Smooth muscle cell (in vitro differentiated cells): ENCODE results near the gene TLX1. TPM values are rescaled to one million over a fixed set of nuclear protein-coding genes. Genes with fewer than 3 reads are reported as not detected.

ENCODE experiments used
- DNase-seq: peaks from one replicate; lab custom pipeline; 2025; ENCODE audit not compliant: unreplicated experiment; lab: John Stamatoyannopoulos, UW
- H2AFZ ChIP-seq: fragments of 200-600 bp; sonication (generic); 2 replicates; pipeline ENCODE4 v1.6.0; 2016; ENCODE audit warnings: antibody characterized with exemption, low read depth, mild to moderate bottlenecking
- H3F3A ChIP-seq: fragments of 200-600 bp; sonication (generic); 2 replicates; pipeline ENCODE4 v1.6.0; 2017; ENCODE audit warnings: antibody characterized with exemption, low read depth
- H3K27ac ChIP-seq: fragments of 200-600 bp; sonication (generic); 2 replicates; pipeline ENCODE4 v1.5.1; 2016; ENCODE audit warnings: low read depth, mild to moderate bottlenecking
- H3K27me3 ChIP-seq: fragments of 200-600 bp; sonication (generic); 2 replicates; pipeline ENCODE4 v1.6.1; 2016; ENCODE audit warnings: low read depth, mild to moderate bottlenecking
- H3K36me3 ChIP-seq: fragments of 200-600 bp; sonication (generic); 2 replicates; pipeline ENCODE4 v1.5.1; 2016; ENCODE audit warnings: low read depth
- H3K4me1 ChIP-seq: fragments of 200-600 bp; sonication (generic); 2 replicates; pipeline ENCODE4 v1.5.1; 2016; ENCODE audit warnings: low read depth
- H3K4me2 ChIP-seq: fragments of 200-600 bp; sonication (generic); 2 replicates; pipeline ENCODE4 v1.6.0; 2016; ENCODE audit warnings: mild to moderate bottlenecking
- H3K4me3 ChIP-seq: fragments of 200-600 bp; sonication (generic); 2 replicates; pipeline ENCODE4 v1.5.1; 2016; ENCODE audit warnings: mild to moderate bottlenecking
- H3K79me2 ChIP-seq: fragments of 200-600 bp; sonication (generic); 2 replicates; pipeline ENCODE4 v1.6.0; 2016; ENCODE audit warnings: low read depth, mild to moderate bottlenecking
- H3K9ac ChIP-seq: fragments of 200-600 bp; sonication (generic); 2 replicates; pipeline ENCODE4 v1.6.0; 2016; ENCODE audit warnings: low read depth
- H3K9me3 ChIP-seq: fragments of 200-600 bp; sonication (generic); replicated peaks from 2 replicates; pipeline ENCODE4 v1.5.1; 2016; ENCODE audit warnings: low read depth
- H4K20me1 ChIP-seq: fragments of 200-600 bp; sonication (generic); 2 replicates; pipeline ENCODE4 v1.6.0; 2016; ENCODE audit warnings: low read depth
- WGBS: methylation state at CpG from one replicate; pipeline ENCODE4 v1.1.7; 2016; ENCODE audit warnings: low lambda C conversion rate; 5-methylcytosine and 5-hydroxymethylcytosine counted together
- polyA plus RNA-seq: library from polyadenylated mRNA; unstranded; fragments of >200 nt; fragmentation: Nextera tagmentation; extraction: Ambion mirVana; gene quantifications from 2 replicates; pipeline ENCODE4 v1.2.1, GENCODE V29; 2016
- total RNA-seq: library from RNA; depleted of rRNA; stranded (reverse); fragments of >200 nt; gene quantifications from 2 replicates; pipeline ENCODE4 v1.2.3, GENCODE V29; 2014
- TF ChIP-seq, protein P1 (sequence below): fragments of 200-600 bp; sonication (generic); IDR thresholded peaks from 2 replicates; pipeline ENCODE4 v1.5.1; 2017; ENCODE audit warnings: borderline replicate concordance, mild to moderate bottlenecking, antibody characterized with exemption; ENCODE audit not compliant: insufficient read depth, poor library complexity, severe bottlenecking

Gene TLX1
- total and polyA plus RNA-seq, 2 experiments from 2014 or later: not detected

DNA sequence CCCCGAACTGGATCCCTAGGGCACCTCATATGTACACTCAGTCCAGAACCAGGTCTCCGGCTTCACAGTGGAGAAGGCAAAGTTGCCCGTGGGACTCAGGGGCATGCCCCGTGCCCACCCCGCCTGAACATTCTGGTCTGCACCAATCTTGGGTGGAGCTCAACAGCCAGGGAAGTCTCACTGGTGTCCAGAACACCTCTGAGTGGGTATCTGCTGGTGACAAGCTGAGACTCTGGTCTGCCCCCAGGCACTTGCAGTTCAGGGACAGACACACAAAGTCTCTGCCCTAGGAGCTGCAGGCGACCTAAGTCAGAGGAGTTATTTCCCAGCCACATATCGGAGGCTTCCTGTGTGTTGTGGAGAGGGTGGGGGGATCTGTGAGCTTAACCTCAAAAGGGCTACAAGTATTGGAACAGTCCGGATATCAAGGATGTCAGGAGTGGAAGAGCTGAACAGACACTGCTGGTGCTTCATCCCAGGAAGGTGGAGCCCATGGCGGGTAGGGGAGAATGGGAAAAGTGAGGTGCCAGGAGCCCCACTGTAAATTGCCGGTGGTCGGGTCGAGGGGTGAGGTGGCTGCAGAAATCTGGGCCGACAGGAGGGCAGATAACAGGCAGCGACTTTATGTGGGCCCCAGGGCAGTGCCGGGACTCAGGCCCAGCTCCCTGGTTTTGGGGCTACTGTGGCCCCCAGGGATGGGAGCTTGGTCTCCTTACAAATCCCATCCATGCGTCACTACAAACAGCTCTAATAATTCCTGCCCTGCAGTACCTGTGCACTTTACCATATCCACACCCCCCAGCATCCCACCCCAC lies 8.6 kb upstream of the TLX1 start:
- WGBS: 69% methylated on average over 14 of the region's 16 CpGs
- no peak overlapping the region for H3K4me2 ChIP-seq
- H3K79me2 ChIP-seq: no peaks in the 10 kb centered on the region
- TF ChIP-seq, protein P1, sequence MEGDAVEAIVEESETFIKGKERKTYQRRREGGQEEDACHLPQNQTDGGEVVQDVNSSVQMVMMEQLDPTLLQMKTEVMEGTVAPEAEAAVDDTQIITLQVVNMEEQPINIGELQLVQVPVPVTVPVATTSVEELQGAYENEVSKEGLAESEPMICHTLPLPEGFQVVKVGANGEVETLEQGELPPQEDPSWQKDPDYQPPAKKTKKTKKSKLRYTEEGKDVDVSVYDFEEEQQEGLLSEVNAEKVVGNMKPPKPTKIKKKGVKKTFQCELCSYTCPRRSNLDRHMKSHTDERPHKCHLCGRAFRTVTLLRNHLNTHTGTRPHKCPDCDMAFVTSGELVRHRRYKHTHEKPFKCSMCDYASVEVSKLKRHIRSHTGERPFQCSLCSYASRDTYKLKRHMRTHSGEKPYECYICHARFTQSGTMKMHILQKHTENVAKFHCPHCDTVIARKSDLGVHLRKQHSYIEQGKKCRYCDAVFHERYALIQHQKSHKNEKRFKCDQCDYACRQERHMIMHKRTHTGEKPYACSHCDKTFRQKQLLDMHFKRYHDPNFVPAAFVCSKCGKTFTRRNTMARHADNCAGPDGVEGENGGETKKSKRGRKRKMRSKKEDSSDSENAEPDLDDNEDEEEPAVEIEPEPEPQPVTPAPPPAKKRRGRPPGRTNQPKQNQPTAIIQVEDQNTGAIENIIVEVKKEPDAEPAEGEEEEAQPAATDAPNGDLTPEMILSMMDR: no peak
- H3K27me3 ChIP-seq: peaks cover 100% of the 10 kb centered on the region
- peaks cover 14% of the 10 kb centered on the region for H3K4me1 ChIP-seq
- H3K9me3 ChIP-seq: no peaks in the 10 kb centered on the region
- H3F3A ChIP-seq: no peaks in the 10 kb centered on the region
- no peaks in the 10 kb centered on the region for H4K20me1 ChIP-seq
- no peak overlapping the region for H3K9ac ChIP-seq
- no peaks in the 10 kb centered on the region for H3K36me3 ChIP-seq
- no peak overlapping the region for H3K4me3 ChIP-seq
- no peak overlapping the region for H2AFZ ChIP-seq
- no peak for DNase-seq
- H3K27ac ChIP-seq: no peak overlapping the region

DNA sequence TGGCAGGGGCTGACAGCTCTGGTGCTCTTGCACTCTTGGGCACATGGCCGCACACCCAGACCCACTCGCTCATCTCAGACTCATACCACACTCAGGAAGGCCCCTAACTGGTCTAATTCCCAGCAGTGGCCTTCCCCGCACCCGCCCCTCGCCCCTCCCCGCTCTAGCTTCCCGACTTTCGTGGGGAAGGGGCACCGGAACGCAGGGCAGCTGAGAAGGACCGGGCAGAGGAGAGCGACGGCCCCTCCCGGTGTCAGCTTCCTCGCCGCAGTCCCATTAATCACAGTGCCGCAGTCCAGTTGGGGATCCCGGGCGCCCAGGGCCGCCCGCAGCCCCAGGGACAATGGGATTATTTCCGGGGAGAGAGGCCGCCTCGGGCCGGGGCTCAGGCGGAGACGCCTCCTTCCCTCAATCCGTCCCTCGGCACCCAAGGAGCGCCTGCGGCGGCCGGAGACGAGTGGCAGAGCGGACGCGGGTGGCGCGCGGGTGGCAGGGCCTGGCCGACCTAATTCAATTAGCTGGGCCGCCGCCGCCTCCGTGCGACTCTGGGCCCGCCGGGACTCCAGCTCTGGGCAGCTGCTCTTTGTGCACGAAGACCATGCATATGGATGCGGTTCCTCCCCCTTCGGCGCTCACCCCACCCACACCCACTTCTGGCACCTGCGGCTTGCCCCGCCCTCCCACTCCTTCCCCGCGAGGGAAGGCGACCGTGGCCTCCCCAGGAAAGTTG lies 7.8 kb upstream of the TLX1 start:
- WGBS: 6% methylated on average over 54 of the region's 58 CpGs
- H3K9me3 ChIP-seq: no peaks in the 10 kb centered on the region
- peak overlapping the region; percentile 63 for H3K4me2 ChIP-seq
- H3K4me3 ChIP-seq: no peak overlapping the region
- H3K27ac ChIP-seq: no peak overlapping the region
- no peaks in the 10 kb centered on the region for H3K36me3 ChIP-seq
- H3K4me1 ChIP-seq: peaks cover 14% of the 10 kb centered on the region
- H3K27me3 ChIP-seq: peaks cover 100% of the 10 kb centered on the region
- no peak overlapping the region for H2AFZ ChIP-seq
- TF ChIP-seq, protein P1: no peak
- no peaks in the 10 kb centered on the region for H3K79me2 ChIP-seq
- no peak for DNase-seq
- no peak overlapping the region for H3K9ac ChIP-seq
- H4K20me1 ChIP-seq: no peaks in the 10 kb centered on the region
- no peaks in the 10 kb centered on the region for H3F3A ChIP-seq

DNA sequence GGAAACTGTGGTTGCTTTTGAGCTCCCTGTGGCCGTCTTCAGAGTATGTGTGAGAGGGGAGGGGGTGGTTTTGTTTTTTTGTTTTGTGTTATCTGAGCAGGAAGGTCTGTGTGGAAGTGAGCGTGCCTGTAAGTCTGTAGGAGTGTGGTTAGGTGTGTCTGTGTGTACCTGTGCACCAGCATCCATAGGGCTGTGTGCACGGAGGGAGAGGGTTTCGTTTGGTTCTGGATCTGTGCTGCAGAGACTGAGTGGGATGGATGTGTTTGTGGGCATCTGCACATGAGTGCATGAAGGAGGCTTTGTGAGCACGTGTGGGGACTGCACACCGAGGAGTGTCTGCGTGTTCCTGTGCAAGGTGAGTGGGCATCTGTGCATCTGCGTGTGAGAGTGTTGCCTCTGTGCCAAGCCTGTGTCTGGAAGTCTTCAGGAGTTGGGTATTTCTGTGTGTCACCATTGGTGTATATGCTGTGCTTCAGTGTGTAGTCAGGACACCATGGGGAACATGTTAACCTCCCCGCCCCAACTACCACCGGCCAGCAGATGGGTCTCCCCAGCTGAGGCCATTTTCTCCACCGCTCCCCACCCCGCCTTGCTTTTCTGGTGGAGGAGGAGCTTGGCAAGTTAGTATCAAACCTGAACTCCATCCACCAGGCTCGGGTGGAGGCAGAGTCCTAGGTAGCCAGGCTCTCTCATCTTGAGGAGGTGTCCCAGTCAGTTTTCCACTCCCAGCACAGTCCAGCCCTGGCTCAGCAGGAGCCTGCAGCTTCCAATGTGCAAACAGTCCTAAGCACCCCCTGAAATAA lies 7.1 kb upstream of the TLX1 start:
- Histone ChIP-seq H3K4me1 (peaks cover 14% of the 10 kb centered on the region), H3K79me2 (no peaks in the 10 kb centered on the region), H4K20me1 (no peaks in the 10 kb centered on the region), H3K27ac (no peak overlapping the region), H2AFZ (no peak overlapping the region), H3K27me3 (peaks cover 100% of the 10 kb centered on the region), H3K4me2 (no peak overlapping the region), H3K9ac (no peak overlapping the region), H3K36me3 (no peaks in the 10 kb centered on the region), H3K4me3 (no peak overlapping the region), H3F3A (no peaks in the 10 kb centered on the region), H3K9me3 (no peaks in the 10 kb centered on the region)
- TF ChIP-seq, protein P1: no peak
- DNase-seq: no peak
- 37% methylated on average over 12 of the region's 13 CpGs for WGBS
